UCSD-AML1 (cell line): Measurements from ENCODE around the gene NOC4L.
"Not testable (repeated sequence)": the region's sequence is repeated elsewhere in the genome, so short reads cannot be mapped to it uniquely, and the experiment has no call there.

ENCODE experiments used
- DNase-seq: peaks from one replicate; lab custom pipeline; 2025; ENCODE audit not compliant: unreplicated experiment; lab: John Stamatoyannopoulos, UW

The NOC4L gene

GRCh38 chr12:132144115-132144809 lies at the start of gene NOC4L, which contains the start of gene DDX51:
Gene NOC4L (plus strand): TSS chr12:132144457. CDS start chr12:132144489, 32 bp downstream.
Gene DDX51 (minus strand): TSS chr12:132144319. CDS start chr12:132144296, 23 bp downstream.
- DNase-seq = peak; percentile 96

GRCh38 chr12:132095520-132096409 lies 48.5 kb upstream of the NOC4L start:
- DNase-seq = no peak

GRCh38 chr12:132099739-132100138 lies 44.5 kb upstream of the NOC4L start:
- no peak for DNase-seq

GRCh38 chr12:132100306-132101065 lies 43.8 kb upstream of the NOC4L start:
- DNase-seq = no peak

GRCh38 chr12:132102297-132102696 lies 42.0 kb upstream of the NOC4L start:
- no peak for DNase-seq

- not testable (repeated sequence) for DNase-seq
Measured at GRCh38 chr12:132103072-132103471, 41.2 kb upstream of the NOC4L start.

- no peak for DNase-seq
Measured at GRCh38 chr12:132103542-132104308, 40.5 kb upstream of the NOC4L start.

- no peak for DNase-seq
Measured at GRCh38 chr12:132105467-132105866, 38.8 kb upstream of the NOC4L start.

GRCh38 chr12:132106921-132107320 lies 37.3 kb upstream of the NOC4L start:
- DNase-seq = no peak

- DNase-seq = no peak
Measured at GRCh38 chr12:132108211-132108832, 35.9 kb upstream of the NOC4L start.

GRCh38 chr12:132109741-132110140 lies 34.5 kb upstream of the NOC4L start:
- no peak for DNase-seq

- DNase-seq = no peak
Measured at GRCh38 chr12:132110677-132111076, 33.6 kb upstream of the NOC4L start.

GRCh38 chr12:132111654-132112304 lies 32.5 kb upstream of the NOC4L start:
- DNase-seq = no peak

- DNase-seq = no peak
Measured at GRCh38 chr12:132114667-132115066, 29.6 kb upstream of the NOC4L start.

GRCh38 chr12:132115500-132115899 lies 28.8 kb upstream of the NOC4L start:
- DNase-seq = no peak

GRCh38 chr12:132116709-132117557 lies 27.3 kb upstream of the NOC4L start:
- no peak for DNase-seq

- DNase-seq = no peak
Measured at GRCh38 chr12:132117558-132117875, 26.7 kb upstream of the NOC4L start.

GRCh38 chr12:132118876-132119275 lies 25.4 kb upstream of the NOC4L start:
- DNase-seq = no peak

GRCh38 chr12:132121283-132121682 lies 23.0 kb upstream of the NOC4L start:
- no peak for DNase-seq
